Dendritic cell treated with granulocyte-macrophage colony-stimulating factor and Interleukin-4, amounts not matched to agents 40 ng/mL and 50 ng/mL, for 4 days (primary cell): ENCODE results near the gene LMCD1.

Experiments
- H3K27ac Mint-ChIP-seq: one replicate; pipeline ENCODE4 v1.8.0; 2022; ENCODE audit warnings: mild to moderate bottlenecking, mixed read lengths
- H3K27me3 Mint-ChIP-seq: one replicate; pipeline ENCODE4 v1.8.0; 2022; ENCODE audit warnings: mild to moderate bottlenecking, mixed read lengths
- H3K36me3 Mint-ChIP-seq: one replicate; pipeline ENCODE4 v1.8.0; 2022; ENCODE audit warnings: low read depth, mixed read lengths
- H3K4me1 Mint-ChIP-seq: one replicate; pipeline ENCODE4 v1.8.0; 2022; ENCODE audit warnings: low read depth, mixed read lengths
- H3K4me3 Mint-ChIP-seq: one replicate; pipeline ENCODE4 v1.8.0; 2022; ENCODE audit warnings: mild to moderate bottlenecking, moderate library complexity, mixed read lengths
- H3K9me3 Mint-ChIP-seq: one replicate; pipeline ENCODE4 v1.8.0; 2022; ENCODE audit warnings: mixed read lengths
- intact Hi-C: fragments of 100-400 bp; cut with micrococcal nuclease; formaldehyde crosslinking; loops from one replicate; pipeline ENCODE4 v1.15.0; 2022

The LMCD1 gene

DNA sequence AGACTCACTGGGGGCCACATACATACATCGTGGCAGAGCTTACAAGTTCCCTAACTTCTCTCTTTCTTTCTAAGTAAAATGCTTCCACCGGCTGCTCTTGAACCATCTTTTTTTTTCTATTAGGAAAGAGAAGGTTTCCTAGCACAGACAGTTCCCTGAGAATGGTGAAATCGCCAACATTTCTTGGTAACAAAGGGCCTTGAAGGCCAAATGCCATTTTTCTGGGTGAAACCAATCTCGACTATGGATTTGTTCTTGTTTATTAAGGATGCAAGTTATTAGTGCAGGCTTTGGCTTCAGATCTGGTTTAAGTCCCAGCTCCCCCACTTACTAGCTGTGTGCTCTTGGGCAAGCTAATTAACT, 3.0 kb downstream of the LMCD1 start:
- H3K27me3 Mint-ChIP-seq, result peaks cover 13% of the 10 kb centered on the region
- no peak overlapping the region for H3K27ac Mint-ChIP-seq
- no peaks in the 10 kb centered on the region for H3K9me3 Mint-ChIP-seq
- no peaks in the 10 kb centered on the region for H3K36me3 Mint-ChIP-seq
- peaks cover 19% of the 10 kb centered on the region for H3K4me1 Mint-ChIP-seq
- H3K4me3 Mint-ChIP-seq, result no peak overlapping the region
- intact Hi-C loops, result no loop called here

DNA sequence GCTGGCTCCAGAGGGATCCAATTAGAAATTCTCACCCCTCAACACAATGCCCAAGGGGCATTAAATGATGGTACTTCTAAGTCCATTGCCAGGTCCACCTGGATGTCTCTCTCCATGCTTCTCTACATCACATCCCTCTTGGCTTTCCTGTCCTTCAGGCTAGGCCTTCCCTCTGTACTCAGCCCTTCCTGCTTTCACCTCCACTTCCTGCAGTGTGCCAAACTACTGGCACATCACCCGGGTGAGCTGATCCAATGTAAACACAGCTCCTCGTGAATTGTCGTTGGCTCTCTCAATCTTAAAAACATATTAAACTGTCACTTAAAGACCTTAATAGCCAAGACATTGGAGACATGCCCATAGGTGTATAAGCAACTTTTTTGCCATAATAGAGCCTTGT, 4.0 kb downstream of the LMCD1 start:
- intact Hi-C loops, result no loop called here
- H3K4me3 Mint-ChIP-seq, result no peak overlapping the region
- peaks cover 10% of the 10 kb centered on the region for H3K27me3 Mint-ChIP-seq
- H3K4me1 Mint-ChIP-seq, result peaks cover 26% of the 10 kb centered on the region
- H3K9me3 Mint-ChIP-seq, result no peaks in the 10 kb centered on the region
- H3K36me3 Mint-ChIP-seq, result no peaks in the 10 kb centered on the region
- no peak overlapping the region for H3K27ac Mint-ChIP-seq

GRCh38 chr3:8506571-8507061, 5.0 kb downstream of the LMCD1 start:
- Mint-ChIP-seq H3K27ac (no peak overlapping the region), H3K36me3 (no peaks in the 10 kb centered on the region), H3K4me1 (peaks cover 22% of the 10 kb centered on the region), H3K9me3 (no peaks in the 10 kb centered on the region), H3K4me3 (no peak overlapping the region), H3K27me3 (peaks cover 5% of the 10 kb centered on the region)
- intact Hi-C loops, result no loop called here

DNA sequence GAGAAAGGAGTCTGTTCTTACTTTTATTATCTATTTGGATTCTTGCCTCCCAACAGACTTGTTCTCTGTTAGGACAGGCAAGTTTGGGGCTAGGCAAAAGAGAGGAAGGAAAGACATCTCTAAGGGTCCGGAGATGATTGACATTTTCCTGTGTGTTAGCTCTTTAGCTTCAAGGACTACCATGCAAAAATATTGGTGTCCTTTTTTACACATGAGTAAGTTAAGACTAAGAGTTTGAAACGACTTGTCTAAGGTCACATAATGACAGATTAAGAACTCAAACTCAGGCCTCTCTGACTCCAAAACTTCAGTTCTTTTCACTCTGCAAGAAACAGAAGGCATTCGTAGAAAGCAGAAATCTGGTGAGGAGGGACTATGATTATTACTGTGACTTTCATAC, 5.9 kb downstream of the LMCD1 start:
- Mint-ChIP-seq H3K27ac (no peak overlapping the region), H3K9me3 (no peaks in the 10 kb centered on the region), H3K36me3 (no peaks in the 10 kb centered on the region), H3K27me3 (peaks cover 2% of the 10 kb centered on the region), H3K4me3 (no peak overlapping the region), H3K4me1 (peaks cover 24% of the 10 kb centered on the region)
- intact Hi-C loops, result no loop called here

DNA sequence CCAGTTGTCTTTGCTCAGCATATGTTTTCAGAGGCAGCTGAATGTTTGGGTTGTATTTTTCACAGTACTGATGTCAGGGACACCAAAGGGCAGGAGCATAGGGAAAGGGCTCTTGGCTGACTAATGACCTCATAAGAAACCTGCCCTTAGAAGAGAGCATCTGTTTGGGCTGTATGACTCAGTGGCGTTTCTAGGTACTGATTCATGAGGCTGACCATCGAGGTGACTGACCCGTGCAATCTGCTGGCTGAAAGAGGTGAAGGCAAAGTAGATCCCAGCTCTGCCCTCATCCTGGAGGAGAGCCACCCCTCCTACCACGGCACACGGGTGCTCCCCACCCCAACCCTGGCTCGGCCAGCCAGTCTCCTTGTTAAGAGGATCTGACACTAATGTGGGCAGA, 8.3 kb downstream of the LMCD1 start:
- Mint-ChIP-seq H3K4me1 (peaks cover 37% of the 10 kb centered on the region), H3K9me3 (no peaks in the 10 kb centered on the region), H3K27ac (peak overlapping the region; percentile 53), H3K4me3 (no peak overlapping the region), H3K27me3 (no peaks in the 10 kb centered on the region), H3K36me3 (no peaks in the 10 kb centered on the region)
- intact Hi-C loops, result no loop called here

GRCh38 chr3:8512234-8512633, 10.6 kb downstream of the LMCD1 start:
- Mint-ChIP-seq H3K4me1 (peaks cover 60% of the 10 kb centered on the region), H3K9me3 (no peaks in the 10 kb centered on the region), H3K27me3 (no peaks in the 10 kb centered on the region), H3K4me3 (no peak overlapping the region), H3K27ac (no peak overlapping the region), H3K36me3 (no peaks in the 10 kb centered on the region)
- intact Hi-C loops, result no loop called here

- Mint-ChIP-seq H3K4me3 (no peak overlapping the region), H3K36me3 (no peaks in the 10 kb centered on the region), H3K9me3 (no peaks in the 10 kb centered on the region), H3K4me1 (peaks cover 46% of the 10 kb centered on the region), H3K27ac (peak overlapping the region; percentile 60), H3K27me3 (peaks cover 1% of the 10 kb centered on the region)
- intact Hi-C loops, result no loop called here
These were observed 14.5 kb downstream of the LMCD1 start for GRCh38 chr3:8516047-8516661.

DNA sequence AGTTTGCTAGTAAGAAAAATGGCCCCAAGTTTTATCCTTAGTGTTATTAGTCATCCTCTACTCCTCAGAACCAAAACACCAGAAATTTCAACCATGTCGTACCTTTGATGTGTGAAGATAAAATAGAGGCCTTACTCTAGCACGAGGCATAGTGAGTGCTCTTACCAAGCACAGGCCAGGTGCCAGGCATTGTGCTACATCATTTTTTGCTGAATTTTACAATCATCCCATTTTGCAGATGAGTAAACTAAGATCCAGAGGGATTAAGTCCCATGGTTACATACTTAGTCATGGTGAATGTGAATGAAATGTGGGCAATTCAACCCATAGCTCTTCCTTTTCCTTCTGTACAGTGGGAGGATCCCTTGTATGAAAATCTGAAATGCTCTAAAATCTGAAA, 15.2 kb downstream of the LMCD1 start:
- Mint-ChIP-seq H3K27ac (no peak overlapping the region), H3K36me3 (no peaks in the 10 kb centered on the region), H3K4me3 (no peak overlapping the region), H3K9me3 (no peaks in the 10 kb centered on the region), H3K4me1 (peaks cover 46% of the 10 kb centered on the region), H3K27me3 (peaks cover 6% of the 10 kb centered on the region)
- intact Hi-C loops, result no loop called here

DNA sequence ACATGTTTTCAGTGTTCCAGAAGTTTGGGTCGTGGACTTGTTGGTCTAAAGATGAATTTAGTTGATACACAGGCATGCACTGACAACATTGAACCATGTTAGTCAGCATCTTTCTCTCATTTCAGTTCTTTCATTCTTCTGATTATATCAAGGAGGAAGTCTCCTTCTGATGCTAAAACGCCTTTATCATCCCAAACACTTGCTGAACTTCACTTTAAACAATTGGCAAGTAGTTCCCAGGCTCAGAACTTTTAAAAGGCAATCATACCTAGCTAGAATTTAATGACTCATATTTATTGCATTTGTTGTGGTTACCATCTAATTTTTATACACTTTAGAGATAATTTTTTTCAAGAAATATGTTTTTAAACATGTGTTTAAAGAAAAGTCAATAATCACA, 15.9 kb downstream of the LMCD1 start:
- Mint-ChIP-seq H3K27me3 (peaks cover 6% of the 10 kb centered on the region), H3K4me1 (peaks cover 50% of the 10 kb centered on the region), H3K4me3 (no peak overlapping the region), H3K36me3 (no peaks in the 10 kb centered on the region), H3K27ac (no peak overlapping the region), H3K9me3 (no peaks in the 10 kb centered on the region)
- intact Hi-C loops, result no loop called here

DNA sequence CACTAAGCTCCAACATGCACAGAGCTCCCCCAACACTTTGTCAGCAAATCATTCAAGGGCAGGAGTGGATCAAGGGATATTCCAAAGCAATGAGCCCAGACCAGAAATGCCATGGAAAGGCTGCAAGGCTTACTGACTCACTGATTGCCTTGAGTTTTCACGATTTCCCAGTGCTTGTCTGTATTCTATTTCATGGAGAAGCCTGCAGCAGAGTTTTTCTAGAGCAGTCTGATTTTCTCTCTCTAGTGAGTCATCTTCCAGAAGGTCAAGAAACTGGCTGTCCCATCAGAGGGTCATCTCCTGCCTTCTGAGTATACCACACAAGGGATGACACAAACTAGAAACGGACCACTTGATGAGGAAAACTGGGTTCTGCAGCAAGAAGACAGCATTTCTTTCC, 16.5 kb downstream of the LMCD1 start:
- Mint-ChIP-seq H3K4me3 (no peak overlapping the region), H3K27me3 (peaks cover 6% of the 10 kb centered on the region), H3K36me3 (no peaks in the 10 kb centered on the region), H3K9me3 (no peaks in the 10 kb centered on the region), H3K27ac (no peak overlapping the region), H3K4me1 (peaks cover 46% of the 10 kb centered on the region)
- intact Hi-C loops, result no loop called here

- Mint-ChIP-seq H3K4me1 (peaks cover 51% of the 10 kb centered on the region), H3K36me3 (no peaks in the 10 kb centered on the region), H3K9me3 (no peaks in the 10 kb centered on the region), H3K27ac (no peak overlapping the region), H3K4me3 (no peak overlapping the region), H3K27me3 (peaks cover 6% of the 10 kb centered on the region)
- intact Hi-C loops, result no loop called here
These were observed 17.5 kb downstream of the LMCD1 start for GRCh38 chr3:8519156-8519555.

DNA sequence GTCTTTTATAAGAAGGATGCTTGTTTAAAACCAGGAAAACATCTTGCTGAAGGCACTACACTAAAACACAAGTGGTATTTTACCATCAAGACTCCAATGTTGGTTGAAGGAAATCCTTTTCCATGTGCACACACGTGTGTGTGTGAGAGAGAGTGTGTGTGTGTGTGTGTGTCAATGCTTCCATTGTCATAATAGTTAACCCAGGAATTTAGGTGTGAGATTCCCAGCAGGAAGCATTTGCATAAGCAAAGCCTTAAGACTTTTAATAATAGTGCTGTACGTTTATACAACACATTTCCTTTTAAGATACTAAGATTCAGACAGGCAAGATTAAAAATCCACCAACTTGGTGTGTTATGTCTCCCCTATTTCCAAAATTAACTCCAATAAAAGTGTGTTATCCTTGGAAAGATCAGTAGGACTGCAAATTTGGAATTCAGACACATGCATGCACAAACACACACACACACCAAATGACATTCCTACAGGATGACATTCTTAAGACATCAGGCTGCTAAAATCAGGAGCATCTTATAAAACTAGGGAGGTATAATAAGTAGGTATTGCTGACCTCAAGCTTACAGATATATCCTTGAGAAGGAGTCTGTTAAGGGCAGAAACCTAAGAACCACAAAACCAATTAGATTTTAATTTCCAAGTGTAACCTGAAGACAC, 18.3 kb downstream of the LMCD1 start:
- Mint-ChIP-seq H3K4me1 (peaks cover 56% of the 10 kb centered on the region), H3K4me3 (no peak overlapping the region), H3K36me3 (no peaks in the 10 kb centered on the region), H3K27me3 (peaks cover 6% of the 10 kb centered on the region), H3K9me3 (no peaks in the 10 kb centered on the region), H3K27ac (no peak overlapping the region)
- intact Hi-C loops, result no loop called here

GRCh38 chr3:8520816-8521403, 19.3 kb downstream of the LMCD1 start:
- H3K27me3 Mint-ChIP-seq, result peaks cover 6% of the 10 kb centered on the region
- no peaks in the 10 kb centered on the region for H3K36me3 Mint-ChIP-seq
- peaks cover 51% of the 10 kb centered on the region for H3K4me1 Mint-ChIP-seq
- no peak overlapping the region for H3K4me3 Mint-ChIP-seq
- no peaks in the 10 kb centered on the region for H3K9me3 Mint-ChIP-seq
- H3K27ac Mint-ChIP-seq, result no peak overlapping the region
- intact Hi-C loops, result no loop called here

DNA sequence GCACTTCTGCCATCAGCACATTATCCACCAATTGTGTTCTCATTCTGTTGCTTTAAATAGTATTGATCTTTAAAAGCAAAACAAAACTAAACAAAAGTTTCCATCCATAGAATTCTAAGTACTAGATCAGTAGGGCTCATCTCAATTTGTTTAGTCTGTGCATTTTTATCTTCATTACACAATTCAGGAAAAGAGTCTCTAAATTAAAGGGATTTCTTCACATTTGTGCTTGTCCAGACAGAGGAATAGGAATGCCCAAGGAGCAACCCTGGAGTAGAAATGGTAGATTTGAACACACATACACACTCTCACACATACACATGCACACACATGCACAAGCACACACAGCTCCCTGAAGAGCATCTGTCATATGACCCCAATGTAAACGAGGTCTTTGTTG, 21.4 kb downstream of the LMCD1 start:
- Mint-ChIP-seq H3K27me3 (peaks cover 6% of the 10 kb centered on the region), H3K4me3 (no peak overlapping the region), H3K9me3 (no peaks in the 10 kb centered on the region), H3K36me3 (no peaks in the 10 kb centered on the region), H3K4me1 (peaks cover 36% of the 10 kb centered on the region), H3K27ac (no peak overlapping the region)
- intact Hi-C loops, result no loop called here
